Measurements from ENCODE around the gene ZNF106. TPM values are rescaled to one million over a fixed set of nuclear protein-coding genes. Genes with fewer than 3 reads are reported as not detected.

Gene ZNF106
- total and polyA plus RNA-seq, 2 of the 4 experiments (the other 2 are of a cell fraction) = 19.2 to 87.5 TPM

DNA sequence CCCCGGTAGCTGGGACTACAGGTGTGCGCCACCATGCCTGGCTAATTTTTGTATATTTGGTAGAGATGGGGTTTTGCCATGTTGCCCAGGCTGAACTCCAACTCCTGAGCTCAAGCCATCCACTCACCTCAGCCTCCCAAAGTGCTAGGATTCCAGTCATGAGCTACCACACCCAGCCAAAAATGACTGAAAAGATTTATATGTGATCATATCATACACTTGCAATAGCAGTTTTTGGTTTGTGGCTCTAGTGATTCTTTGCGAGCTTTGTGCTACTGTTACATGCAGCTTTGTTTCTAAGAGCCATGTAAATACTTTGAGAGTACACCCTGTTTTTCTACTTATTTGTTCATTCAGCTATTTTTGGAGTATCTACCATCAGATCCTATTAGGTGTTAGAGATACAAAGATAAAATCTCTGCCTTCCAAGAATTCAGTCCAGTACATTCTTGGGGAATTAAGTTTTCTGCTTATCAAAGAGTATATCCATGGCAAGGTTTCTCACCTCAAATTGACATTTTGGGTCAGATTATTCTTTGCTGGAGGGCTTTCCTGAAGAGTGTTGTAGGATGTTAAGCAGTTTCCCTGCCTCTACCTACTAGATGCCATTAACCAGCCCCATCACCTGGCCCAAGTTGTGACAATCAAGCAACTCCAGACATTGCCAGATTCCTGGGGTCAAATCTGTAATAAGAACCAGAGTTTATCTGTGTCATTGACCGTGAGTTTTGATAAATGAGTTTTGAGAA lies 19.5 kb upstream of the ZNF106 start:
- no peak for DNase-seq
- peaks cover 6% of the 10 kb centered on the region for H3K9me1 ChIP-seq (ENCODE audit: insufficient read depth, low read length)
- H2BK120ac ChIP-seq (ENCODE audit: low read depth, low read length) = peak overlapping the region; percentile 53; the same call in 1 of the 2 replicates
- peak overlapping the region; percentile 59; the same call in 1 of the 2 replicates for H3K23ac ChIP-seq (ENCODE audit: low read depth, low read length)
- no peak overlapping the region for H3K56ac ChIP-seq (ENCODE audit: extremely low read depth, insufficient read depth, low read length)
- H4K5ac ChIP-seq (ENCODE audit: low read depth, low read length) = peak overlapping the region; percentile 19
- ATAC-seq (ENCODE audit: low read depth) = peak; percentile 57
- peaks cover 16% of the 10 kb centered on the region for H3K4me1 ChIP-seq (ENCODE audit: control insufficient read depth, insufficient read depth, low read length)
- H3K27ac ChIP-seq (ENCODE audit: insufficient read depth, low read length) = peak overlapping the region; percentile 52; the same call in 1 of the 2 replicates
- POLR2A ChIA-PET (ENCODE audit: unreplicated experiment) = interaction anchor here (1.5 to 1.6 kb wide), 2 partner anchors 11 to 19 kb away, joined by 4 read pairs; partner anchors contain the start of gene ZNF106
- H2BK15ac ChIP-seq (ENCODE audit: low read depth, low read length) = no peak overlapping the region; the same call in 2 of the 3 replicates
- no peaks in the 10 kb centered on the region for H3K9me3 ChIP-seq (ENCODE audit: control insufficient read depth, insufficient read depth, low read length)
- no peak for TF ChIP-seq MAZ (IDR thresholded peaks at IDR 0.05; ENCODE audit: borderline replicate concordance, low read depth, low read length)
- no peak overlapping the region for H3K4me3 ChIP-seq (ENCODE audit: insufficient read depth, low read depth, low read length)
- H2AFZ ChIP-seq (replicated peaks; ENCODE audit: low read length, poor library complexity) = no peak overlapping the region
- 0 out of 4 replicates have a peak overlapping the region, but pooled peaks of 1 of the 2 experiments have one; percentile 60 for H4K8ac ChIP-seq (ENCODE audit: low read depth in 2 of 2, low read length in 2 of 2)
- H3K27me3 ChIP-seq (ENCODE audit: control insufficient read depth, insufficient read depth, low read length) = no peaks in the 10 kb centered on the region
- dilution Hi-C loops (cut with HindIII; ENCODE audit: low sequenced_read_pairs, unreplicated experiment) = no loop called here
- no peak overlapping the region for H2AK5ac ChIP-seq (ENCODE audit: low read depth, low read length)
- no TSS peak for BruUV-seq (replicated peaks)
- in situ Hi-C loops (cut with MboI; ENCODE audit: low sequenced_read_pairs) = no loop called here
- intact Hi-C loops (cut with micrococcal nuclease) = no loop called here
- CTCF ChIA-PET = interaction anchor here (0.6 kb wide), 1 partner anchor 12 kb away, joined by 3 read pairs; no protein-coding TSS in a partner anchor
- H3K4me2 ChIP-seq (ENCODE audit: low read depth, low read length) = peak overlapping the region; percentile 78
- H2BK5ac ChIP-seq (ENCODE audit: low read depth, low read length, poor library complexity, severe bottlenecking) = peak overlapping the region; percentile 70
- H2BK20ac ChIP-seq (ENCODE audit: low read depth, low read length) = peak overlapping the region; percentile 38; the same call in 1 of the 2 replicates
- peaks cover 7% of the 10 kb centered on the region; the same call in 1 of the 2 replicates for H4K20me1 ChIP-seq (ENCODE audit: insufficient read depth, low read length)
- peak overlapping the region; percentile 77 for H3K4ac ChIP-seq (ENCODE audit: low read depth, low read length)
- H2AK9ac ChIP-seq (replicated peaks; ENCODE audit: low read depth, low read length, poor library complexity) = peak overlapping the region; percentile 57
- WGBS, 2 experiments (ENCODE audit: extremely low coverage in 2 of 2, insufficient read length in 1 of 2) = no CpG with 5 or more reads among the region's 4 CpGs
- H4K91ac ChIP-seq (ENCODE audit: insufficient read depth, low read depth, low read length) = peak overlapping the region; percentile 62; the same call in 1 of the 2 replicates
- H3K14ac ChIP-seq (replicated peaks; ENCODE audit: low read depth, low read length) = no peak overlapping the region; the same call in 1 of the 2 replicates
- H3K36me3 ChIP-seq (ENCODE audit: control insufficient read depth, insufficient read depth, low read length) = peaks cover 9% of the 10 kb centered on the region
- peaks cover 16 to 64% of the 10 kb centered on the region in 2 experiments; a peak in 3 of 4 replicates for H3K79me1 ChIP-seq (ENCODE audit: low read depth in 1 of 2, low read length in 2 of 2)
- peak overlapping the region; percentile 18 for H3K18ac ChIP-seq (ENCODE audit: low read depth, low read length)
- 0 out of 2 replicates have a peak overlapping the region, but pooled peaks have one; percentile 3 for H3K9ac ChIP-seq (ENCODE audit: low read depth, low read length)
